PFSK-1 (cell line): ENCODE results near the gene TNS1.

ENCODE experiments used
- FOXP2 ChIP-seq: optimal IDR thresholded peaks from 2 replicates; pipeline ENCODE3; 2011; ENCODE audit warnings: borderline replicate concordance, control low read depth, inconsistent platforms; ENCODE audit not compliant: insufficient read depth; ENCODE audit errors: extremely low read length, extremely low read depth
- POLR2AphosphoS5 ChIP-seq: IDR thresholded peaks from 2 replicates; pipeline ENCODE4 v1.6.1; 2012; ENCODE audit warnings: low read depth, mild to moderate bottlenecking, control low read depth, low read length, moderate library complexity
- SIN3A ChIP-seq: IDR thresholded peaks from 2 replicates; pipeline ENCODE4 v1.6.1; 2012; ENCODE audit warnings: mild to moderate bottlenecking, low read length, moderate library complexity, borderline replicate concordance; ENCODE audit not compliant: insufficient read depth
- TAF1 ChIP-seq: IDR thresholded peaks from 2 replicates; pipeline ENCODE4 v1.6.1; 2012; ENCODE audit warnings: low read length, control low read depth, borderline replicate concordance; ENCODE audit not compliant: insufficient read depth
- TF ChIP-seq, protein P1 (sequence below), 2 experiments: IDR thresholded peaks; 2 replicates each; pipeline versions ENCODE4 v1.6.1 to v1.8.0; 2011 to 2012; ENCODE audit warnings: low read depth in 2 of 2, low read length in 2 of 2, control low read depth in 1 of 2, inconsistent platforms in 1 of 2, mild to moderate bottlenecking in 1 of 2, moderate library complexity in 1 of 2; ENCODE audit not compliant: insufficient read depth in 1 of 2

Gene TNS1

DNA sequence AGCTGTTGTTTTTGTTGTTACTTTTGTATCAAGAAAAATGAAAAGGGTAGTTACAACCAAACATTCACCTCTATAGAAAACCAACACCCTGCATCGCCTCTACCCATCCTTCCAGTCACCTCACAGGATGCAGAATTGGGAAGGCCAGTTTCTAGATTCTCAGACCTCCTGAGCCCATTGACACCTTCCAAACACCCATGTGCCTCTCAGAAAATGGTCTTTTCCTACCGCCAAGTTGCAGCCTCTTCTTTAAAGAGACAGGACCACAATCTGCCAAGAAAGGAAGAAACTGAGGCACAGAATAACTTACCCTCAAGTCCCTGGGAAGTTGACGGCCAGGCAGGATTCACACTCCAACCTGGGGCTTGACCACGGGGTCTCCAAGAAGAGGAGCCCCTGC, 101.4 kb downstream of the TNS1 start:
- TF ChIP-seq FOXP2 (no peak), SIN3A (no peak), POLR2AphosphoS5 (no peak), TAF1 (no peak)
- TF ChIP-seq, protein P1, sequence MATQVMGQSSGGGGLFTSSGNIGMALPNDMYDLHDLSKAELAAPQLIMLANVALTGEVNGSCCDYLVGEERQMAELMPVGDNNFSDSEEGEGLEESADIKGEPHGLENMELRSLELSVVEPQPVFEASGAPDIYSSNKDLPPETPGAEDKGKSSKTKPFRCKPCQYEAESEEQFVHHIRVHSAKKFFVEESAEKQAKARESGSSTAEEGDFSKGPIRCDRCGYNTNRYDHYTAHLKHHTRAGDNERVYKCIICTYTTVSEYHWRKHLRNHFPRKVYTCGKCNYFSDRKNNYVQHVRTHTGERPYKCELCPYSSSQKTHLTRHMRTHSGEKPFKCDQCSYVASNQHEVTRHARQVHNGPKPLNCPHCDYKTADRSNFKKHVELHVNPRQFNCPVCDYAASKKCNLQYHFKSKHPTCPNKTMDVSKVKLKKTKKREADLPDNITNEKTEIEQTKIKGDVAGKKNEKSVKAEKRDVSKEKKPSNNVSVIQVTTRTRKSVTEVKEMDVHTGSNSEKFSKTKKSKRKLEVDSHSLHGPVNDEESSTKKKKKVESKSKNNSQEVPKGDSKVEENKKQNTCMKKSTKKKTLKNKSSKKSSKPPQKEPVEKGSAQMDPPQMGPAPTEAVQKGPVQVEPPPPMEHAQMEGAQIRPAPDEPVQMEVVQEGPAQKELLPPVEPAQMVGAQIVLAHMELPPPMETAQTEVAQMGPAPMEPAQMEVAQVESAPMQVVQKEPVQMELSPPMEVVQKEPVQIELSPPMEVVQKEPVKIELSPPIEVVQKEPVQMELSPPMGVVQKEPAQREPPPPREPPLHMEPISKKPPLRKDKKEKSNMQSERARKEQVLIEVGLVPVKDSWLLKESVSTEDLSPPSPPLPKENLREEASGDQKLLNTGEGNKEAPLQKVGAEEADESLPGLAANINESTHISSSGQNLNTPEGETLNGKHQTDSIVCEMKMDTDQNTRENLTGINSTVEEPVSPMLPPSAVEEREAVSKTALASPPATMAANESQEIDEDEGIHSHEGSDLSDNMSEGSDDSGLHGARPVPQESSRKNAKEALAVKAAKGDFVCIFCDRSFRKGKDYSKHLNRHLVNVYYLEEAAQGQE (IDR thresholded peaks at IDR 0.05; ENCODE audit: insufficient read depth in 1 of 2, low read depth in 2 of 2, low read length in 2 of 2), result no peak

DNA sequence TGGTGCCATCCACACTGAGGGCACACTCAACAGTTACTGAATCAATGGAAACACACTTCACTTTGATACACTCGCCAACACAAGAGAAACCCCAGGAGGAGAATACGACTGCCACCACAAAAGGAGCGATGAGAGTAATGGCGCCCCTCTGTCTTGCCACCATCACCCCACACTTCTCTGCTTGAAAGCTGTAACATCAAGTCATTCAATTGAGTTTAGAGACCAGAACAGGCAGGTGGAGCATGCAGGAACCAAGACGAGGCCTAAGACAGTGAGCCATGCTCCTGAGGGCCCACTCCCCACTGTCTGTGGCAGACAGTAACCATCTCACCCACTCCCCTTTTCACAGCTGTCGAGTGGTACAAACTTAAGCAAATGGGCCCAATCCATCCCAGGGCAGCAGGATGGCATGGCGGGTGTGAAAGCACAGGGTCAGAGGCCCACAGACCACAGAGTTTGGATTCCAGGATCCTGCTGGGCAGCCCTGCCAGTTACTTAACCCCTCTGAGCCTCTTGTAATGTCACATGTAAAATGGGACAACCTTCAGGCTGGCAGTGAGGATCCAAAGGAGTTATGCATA, 101.9 kb downstream of the TNS1 start:
- TF ChIP-seq FOXP2, result no peak
- TF ChIP-seq TAF1, result no peak
- TF ChIP-seq POLR2AphosphoS5, result no peak
- TF ChIP-seq, protein P1 (IDR thresholded peaks at IDR 0.05; ENCODE audit: insufficient read depth in 1 of 2, low read depth in 2 of 2, low read length in 2 of 2), result no peak
- no peak for TF ChIP-seq SIN3A

DNA sequence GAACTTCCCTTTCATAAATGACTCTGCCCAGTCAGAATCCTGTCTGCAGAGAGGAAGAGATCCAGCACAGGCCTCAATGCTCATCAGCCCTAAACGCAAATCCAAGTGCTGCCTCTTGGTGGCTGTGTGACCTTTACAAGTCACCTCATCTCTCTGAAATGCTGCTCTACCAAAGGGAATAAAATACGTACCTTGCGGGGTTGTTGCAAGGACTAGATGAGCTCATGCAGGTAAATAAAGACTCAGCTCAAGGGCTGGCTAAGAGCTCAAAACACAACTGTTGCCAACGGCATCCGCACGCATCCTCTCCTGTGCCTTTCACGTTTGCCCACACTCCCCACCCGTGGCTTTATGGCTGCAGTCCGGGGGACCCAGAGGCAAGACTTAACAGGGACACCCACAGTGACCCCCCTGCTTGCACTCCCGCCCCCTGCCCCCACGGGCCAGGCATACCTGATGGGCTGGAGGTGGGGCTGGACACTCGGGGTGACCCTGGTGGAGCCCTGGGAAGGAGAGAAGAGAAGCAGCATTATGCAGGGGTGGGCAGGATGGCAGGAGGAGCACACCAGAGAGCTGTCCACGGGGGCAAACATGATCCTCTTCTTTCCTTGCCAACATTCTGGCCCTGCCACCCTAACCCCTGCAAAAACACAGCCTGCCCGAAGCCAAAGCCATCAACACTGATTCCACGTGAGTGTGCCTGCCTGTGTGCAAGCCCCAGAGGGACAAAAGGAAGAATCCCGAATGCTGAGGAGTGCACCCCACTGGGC, 102.6 kb downstream of the TNS1 start:
- TF ChIP-seq, protein P1 (IDR thresholded peaks at IDR 0.05; ENCODE audit: insufficient read depth in 1 of 2, low read depth in 2 of 2, low read length in 2 of 2), result no peak
- TF ChIP-seq SIN3A (no peak), TAF1 (no peak), POLR2AphosphoS5 (no peak), FOXP2 (no peak)

DNA sequence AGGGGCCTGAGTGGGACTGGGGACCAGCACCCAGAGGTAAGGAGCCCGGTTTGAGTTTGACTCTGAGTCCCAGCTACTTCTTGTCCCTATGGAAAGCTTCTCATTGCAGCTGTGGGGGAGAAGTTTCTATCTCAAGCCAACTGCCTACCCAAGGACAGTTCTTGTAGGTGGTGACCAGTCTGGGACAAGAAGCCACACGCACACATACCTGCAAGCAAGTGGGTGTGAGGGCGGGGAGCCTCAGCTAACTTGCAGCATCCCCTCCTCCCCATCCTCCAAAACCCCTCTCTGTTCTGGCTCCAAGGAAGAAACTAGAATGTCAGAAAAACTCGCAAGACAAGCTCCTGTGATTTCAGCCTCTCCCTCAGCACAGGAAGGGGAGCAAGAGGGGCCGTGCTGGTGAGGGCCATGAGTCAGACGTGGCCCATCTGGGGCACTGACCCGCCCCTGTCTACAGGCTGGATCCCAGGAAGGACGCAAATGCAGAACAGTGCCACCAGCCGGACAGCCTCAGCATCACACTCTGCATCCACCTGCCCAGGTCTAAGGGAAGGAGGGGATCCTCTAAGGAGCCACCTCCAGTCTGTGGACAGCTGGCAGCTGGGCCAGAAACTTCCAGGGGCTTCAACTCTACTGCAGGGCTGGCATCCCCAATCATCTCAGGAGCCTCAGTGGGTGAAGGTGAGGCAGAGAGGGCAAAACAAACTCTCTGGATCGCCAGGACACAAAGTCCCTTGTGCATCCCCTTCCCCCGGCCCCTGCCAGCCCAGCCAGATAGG, 103.4 kb downstream of the TNS1 start:
- TF ChIP-seq FOXP2 (peak; percentile 89), POLR2AphosphoS5 (no peak), TAF1 (no peak), SIN3A (no peak)
- TF ChIP-seq, protein P1 (IDR thresholded peaks at IDR 0.05; ENCODE audit: insufficient read depth in 1 of 2, low read depth in 2 of 2, low read length in 2 of 2), result no peak
